Measurements from ENCODE around the gene SDSL.

GRCh38 chr12:113384778-113385177 is 37.4 kb upstream of the SDSL start:
- TF ChIP-seq POLR2A (IDR thresholded peaks at IDR 0.05), result no peak
- no peak for TF ChIP-seq CTCF (IDR thresholded peaks at IDR 0.05)
